Bronchial epithelial cell (primary cell): Measurements from ENCODE around the gene ITFG1. TPM values are rescaled to one million over a fixed set of nuclear protein-coding genes. Genes with fewer than 3 reads are reported as not detected.
"Not testable (repeated sequence)": the region's sequence is repeated elsewhere in the genome, so short reads cannot be mapped to it uniquely, and the experiment has no call there.

ENCODE experiments used
- DNase-seq: peaks from one replicate; pipeline ENCODE4 v3.0.0-alpha.2; 2010; ENCODE audit warnings: low read depth
- FAIRE-seq: peaks from 2 replicates; lab custom pipeline; 2011; peaks lifted over from hg19 to GRCh38; lab: Jason Lieb, UNC
- H3K27me3 ChIP-seq: 2 replicates; pipeline ENCODE4 v1.5.1; 2011; ENCODE audit warnings: low read length; ENCODE audit not compliant: control insufficient read depth, insufficient read depth
- H3K36me3 ChIP-seq: 2 replicates; pipeline ENCODE4 v1.5.1; 2011; ENCODE audit warnings: low read length; ENCODE audit not compliant: control insufficient read depth, insufficient read depth
- H3K4me3 ChIP-seq: 2 replicates; pipeline ENCODE4 v1.5.1; 2011; ENCODE audit warnings: mild to moderate bottlenecking, low read depth, low read length, control low read depth
- total RNA-seq: library from RNA; depleted of rRNA; stranded (reverse); fragments of >200 nt; gene quantifications from 2 replicates; pipeline ENCODE4 v1.2.1, GENCODE V29; 2014
- TF ChIP-seq, protein P1 (sequence below): IDR thresholded peaks from 2 replicates; pipeline ENCODE4 v1.5.1; 2011; ENCODE audit warnings: mild to moderate bottlenecking, moderate library complexity, low read length, control low read depth, inconsistent platforms; ENCODE audit not compliant: insufficient read depth, severe bottlenecking

Gene ITFG1
- total RNA-seq, 1 donor from 2014 or later = 47.4 TPM

- DNase-seq (peak; percentile 21), FAIRE-seq (no peak)
- TF ChIP-seq, protein P1, sequence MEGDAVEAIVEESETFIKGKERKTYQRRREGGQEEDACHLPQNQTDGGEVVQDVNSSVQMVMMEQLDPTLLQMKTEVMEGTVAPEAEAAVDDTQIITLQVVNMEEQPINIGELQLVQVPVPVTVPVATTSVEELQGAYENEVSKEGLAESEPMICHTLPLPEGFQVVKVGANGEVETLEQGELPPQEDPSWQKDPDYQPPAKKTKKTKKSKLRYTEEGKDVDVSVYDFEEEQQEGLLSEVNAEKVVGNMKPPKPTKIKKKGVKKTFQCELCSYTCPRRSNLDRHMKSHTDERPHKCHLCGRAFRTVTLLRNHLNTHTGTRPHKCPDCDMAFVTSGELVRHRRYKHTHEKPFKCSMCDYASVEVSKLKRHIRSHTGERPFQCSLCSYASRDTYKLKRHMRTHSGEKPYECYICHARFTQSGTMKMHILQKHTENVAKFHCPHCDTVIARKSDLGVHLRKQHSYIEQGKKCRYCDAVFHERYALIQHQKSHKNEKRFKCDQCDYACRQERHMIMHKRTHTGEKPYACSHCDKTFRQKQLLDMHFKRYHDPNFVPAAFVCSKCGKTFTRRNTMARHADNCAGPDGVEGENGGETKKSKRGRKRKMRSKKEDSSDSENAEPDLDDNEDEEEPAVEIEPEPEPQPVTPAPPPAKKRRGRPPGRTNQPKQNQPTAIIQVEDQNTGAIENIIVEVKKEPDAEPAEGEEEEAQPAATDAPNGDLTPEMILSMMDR = no peak
- H3K36me3 ChIP-seq = no peaks in the 10 kb centered on the region
- no peak overlapping the region for H3K4me3 ChIP-seq
- no peaks in the 10 kb centered on the region for H3K27me3 ChIP-seq
These were observed 262.7 kb downstream of the ITFG1 start for GRCh38 chr16:47198180-47198575.

GRCh38 chr16:47197536-47198179 lies 263.2 kb downstream of the ITFG1 start:
- TF ChIP-seq, protein P1 = no peak
- no peak overlapping the region for H3K4me3 ChIP-seq
- no peaks in the 10 kb centered on the region for H3K27me3 ChIP-seq
- no peak for DNase-seq
- FAIRE-seq = no peak
- no peaks in the 10 kb centered on the region for H3K36me3 ChIP-seq

DNA sequence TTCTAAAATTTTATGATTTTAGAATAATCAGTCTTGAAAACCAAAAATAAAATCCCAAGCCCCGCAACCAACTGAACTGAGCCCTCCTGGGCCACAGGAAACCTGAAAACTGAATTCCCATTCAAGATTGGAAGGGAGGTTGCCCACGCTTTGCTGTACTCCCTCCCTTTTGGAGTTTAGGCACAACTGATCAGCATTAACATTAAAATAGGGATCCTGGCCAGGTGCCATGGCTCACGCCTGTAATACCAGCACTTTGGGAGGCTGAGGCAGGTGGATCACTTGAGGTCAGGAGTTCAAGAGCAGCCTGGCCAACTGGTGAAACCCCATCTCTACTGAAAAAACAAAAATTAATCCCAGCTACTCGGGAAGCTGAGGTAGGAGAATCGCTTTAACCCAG lies 264.4 kb downstream of the ITFG1 start:
- no peak for DNase-seq
- Histone ChIP-seq H3K27me3 (no peaks in the 10 kb centered on the region), H3K4me3 (no peak overlapping the region), H3K36me3 (no peaks in the 10 kb centered on the region)
- TF ChIP-seq, protein P1 = no peak
- FAIRE-seq = no peak

DNA sequence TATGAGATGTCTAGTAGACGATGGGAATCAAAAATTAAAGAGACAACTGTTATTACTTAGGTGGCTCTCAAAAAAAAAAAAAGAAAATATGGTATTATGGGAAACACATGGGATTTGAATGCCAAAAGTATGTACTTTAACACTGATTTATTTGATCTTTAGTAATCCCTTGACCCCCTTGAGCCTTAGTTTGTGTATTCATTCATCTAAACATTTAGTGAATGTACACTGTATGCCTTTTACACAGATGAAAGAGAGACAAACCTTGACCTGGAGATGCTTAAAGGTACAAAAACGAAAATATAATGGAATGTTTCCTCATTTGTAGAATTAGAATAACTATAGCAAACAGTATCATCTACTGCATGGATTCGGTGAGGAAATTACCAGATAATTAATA lies 278.5 kb downstream of the ITFG1 start:
- TF ChIP-seq, protein P1 = no peak
- Histone ChIP-seq H3K36me3 (no peaks in the 10 kb centered on the region), H3K4me3 (no peak overlapping the region), H3K27me3 (no peaks in the 10 kb centered on the region)
- FAIRE-seq (no peak), DNase-seq (no peak)

DNA sequence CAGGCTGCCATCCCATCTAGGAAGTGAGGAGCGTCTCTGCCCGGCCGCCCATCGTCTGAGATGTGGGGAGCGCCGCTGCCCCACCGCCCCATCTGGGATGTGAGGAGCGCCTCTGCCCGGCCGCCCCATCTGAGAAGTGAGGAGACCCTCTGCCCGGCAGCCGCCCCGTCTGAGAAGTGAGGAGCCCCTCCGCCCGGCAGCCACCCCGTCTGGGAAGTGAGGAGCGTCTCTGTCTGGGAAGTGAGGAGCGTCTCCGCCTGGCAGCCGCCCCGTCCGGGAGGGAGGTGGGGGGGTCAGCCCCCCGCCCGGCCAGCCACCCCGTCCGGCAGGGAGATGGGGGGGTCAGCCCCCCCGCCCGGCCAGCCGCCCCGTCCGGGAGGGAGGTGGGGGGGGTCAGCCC lies 279.8 kb downstream of the ITFG1 start:
- not testable (repeated sequence) for H3K4me3 ChIP-seq, FAIRE-seq, H3K27me3 ChIP-seq, DNase-seq, H3K36me3 ChIP-seq

DNA sequence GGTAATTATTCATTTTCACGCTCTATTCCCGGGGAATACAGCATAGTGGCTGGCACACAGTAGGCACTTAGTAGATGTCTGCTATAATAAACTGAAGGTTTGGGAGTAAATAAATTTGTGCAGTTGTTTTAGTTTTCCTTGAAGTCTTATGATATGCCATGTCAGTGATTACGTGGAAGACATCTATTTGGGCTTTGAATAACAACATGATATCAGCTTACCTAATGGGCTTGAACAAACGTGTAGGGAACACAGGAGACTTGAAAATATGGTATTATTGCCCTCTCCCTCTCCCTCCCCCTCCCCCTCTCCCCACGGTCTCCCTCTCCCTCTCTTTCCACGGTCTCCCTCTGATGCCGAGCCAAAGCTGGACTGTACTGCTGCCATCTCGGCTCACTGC lies 280.8 kb downstream of the ITFG1 start:
- TF ChIP-seq, protein P1 = no peak
- no peaks in the 10 kb centered on the region for H3K27me3 ChIP-seq
- no peak for FAIRE-seq
- no peak overlapping the region for H3K4me3 ChIP-seq
- no peaks in the 10 kb centered on the region for H3K36me3 ChIP-seq
- no peak for DNase-seq
